Medulla oblongata (tissue), 1 donor: ENCODE results near the gene CSMD2.
A peak's percentile ranks its signal among the peaks of the same experiment; 100 is the strongest.
"Not testable (repeated sequence)": the region's sequence is repeated elsewhere in the genome, so short reads cannot be mapped to it uniquely, and the experiment has no call there.

ENCODE experiments used
- DNase-seq: peaks from one replicate; pipeline ENCODE4 v3.0.0-alpha.2; 2015; ENCODE audit errors: extremely low spot score

Gene CSMD2

GRCh38 chr1:34108711-34109110 lies 56.3 kb downstream of the CSMD2 start:
- no peak for DNase-seq

- DNase-seq, result no peak
These were observed 56.8 kb downstream of the CSMD2 start for GRCh38 chr1:34108269-34108668.

GRCh38 chr1:34101151-34101550 lies 63.9 kb downstream of the CSMD2 start:
- no peak for DNase-seq

DNA sequence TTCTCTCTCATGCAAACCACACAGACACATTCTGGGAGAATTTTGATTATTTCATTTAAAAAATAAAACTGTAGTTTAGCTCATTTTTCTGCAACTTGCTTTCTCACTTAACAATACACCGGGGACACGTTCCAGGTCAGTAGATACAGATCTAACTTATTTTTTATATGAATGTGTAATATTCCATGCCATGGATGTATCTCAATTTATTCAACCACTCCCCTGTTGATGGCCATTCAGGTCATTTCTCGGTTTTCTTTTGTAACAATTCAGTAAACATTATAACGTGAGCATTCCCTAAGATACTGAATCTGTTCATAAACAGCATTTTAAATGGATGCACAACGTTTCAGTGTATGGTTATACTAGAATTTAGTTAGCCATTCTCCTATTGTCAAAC lies 64.7 kb downstream of the CSMD2 start:
- no peak for DNase-seq

GRCh38 chr1:34092399-34092798 lies 72.6 kb downstream of the CSMD2 start:
- DNase-seq, result not testable (repeated sequence)

DNA sequence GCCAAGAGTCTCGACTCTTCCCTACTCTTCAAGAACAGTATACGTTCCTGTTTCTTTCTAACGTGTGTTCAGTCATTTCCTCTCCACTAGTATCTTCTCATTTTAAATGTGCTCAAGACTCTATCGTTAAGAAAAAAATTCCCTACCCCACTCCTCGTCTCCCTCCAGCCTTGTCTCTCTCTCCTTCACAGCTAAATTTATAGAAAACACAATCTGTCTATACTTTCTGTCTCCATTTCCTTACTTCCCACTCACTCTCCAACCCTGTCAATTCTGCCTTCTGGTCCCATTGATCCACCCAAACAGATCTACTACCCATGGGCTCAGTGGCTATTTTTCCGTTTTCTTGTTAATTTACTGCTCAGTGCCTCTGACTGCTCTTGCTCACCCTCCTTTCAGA lies 75.3 kb downstream of the CSMD2 start:
- no peak for DNase-seq

GRCh38 chr1:34087986-34088385 lies 77.0 kb downstream of the CSMD2 start:
- DNase-seq, result no peak

DNA sequence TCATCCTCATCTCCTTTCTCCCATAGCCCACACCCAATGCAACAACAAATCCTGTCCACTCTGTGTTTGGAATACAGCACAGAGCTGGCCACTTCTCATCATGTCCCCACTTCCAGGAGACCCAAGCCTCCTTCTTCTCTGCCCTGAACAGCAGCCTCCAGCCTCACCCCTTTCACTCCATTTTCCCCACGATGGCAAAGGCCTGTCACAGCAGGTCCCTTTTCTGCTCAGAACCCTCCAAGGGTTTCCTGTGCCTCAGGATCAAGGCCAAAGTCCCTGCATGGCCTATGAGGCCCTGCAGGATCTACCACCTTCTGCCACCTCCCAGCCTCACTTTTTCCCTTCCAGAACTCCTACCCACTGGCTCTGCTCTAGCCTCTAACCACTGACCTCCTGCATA lies 78.5 kb downstream of the CSMD2 start:
- no peak for DNase-seq

DNA sequence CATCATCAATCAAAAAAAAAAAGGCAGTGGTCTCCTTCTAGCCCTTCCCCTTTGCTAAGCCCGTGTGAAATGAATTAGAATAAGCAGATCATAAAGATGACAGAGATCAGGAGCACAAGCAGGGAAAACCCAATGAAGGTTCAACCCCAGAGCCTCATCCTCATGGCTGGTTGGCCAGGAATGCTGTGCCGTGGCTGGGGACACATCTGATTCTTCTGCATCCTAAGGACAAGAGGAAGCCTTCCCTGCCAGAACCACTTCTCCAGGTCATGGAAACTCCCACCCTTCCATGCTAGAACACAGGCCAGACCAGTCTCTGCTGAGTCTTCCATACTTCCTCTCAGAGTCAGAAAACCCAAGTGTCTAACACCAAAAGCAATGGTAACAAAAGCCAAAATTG lies 81.1 kb downstream of the CSMD2 start:
- DNase-seq, result no peak

DNA sequence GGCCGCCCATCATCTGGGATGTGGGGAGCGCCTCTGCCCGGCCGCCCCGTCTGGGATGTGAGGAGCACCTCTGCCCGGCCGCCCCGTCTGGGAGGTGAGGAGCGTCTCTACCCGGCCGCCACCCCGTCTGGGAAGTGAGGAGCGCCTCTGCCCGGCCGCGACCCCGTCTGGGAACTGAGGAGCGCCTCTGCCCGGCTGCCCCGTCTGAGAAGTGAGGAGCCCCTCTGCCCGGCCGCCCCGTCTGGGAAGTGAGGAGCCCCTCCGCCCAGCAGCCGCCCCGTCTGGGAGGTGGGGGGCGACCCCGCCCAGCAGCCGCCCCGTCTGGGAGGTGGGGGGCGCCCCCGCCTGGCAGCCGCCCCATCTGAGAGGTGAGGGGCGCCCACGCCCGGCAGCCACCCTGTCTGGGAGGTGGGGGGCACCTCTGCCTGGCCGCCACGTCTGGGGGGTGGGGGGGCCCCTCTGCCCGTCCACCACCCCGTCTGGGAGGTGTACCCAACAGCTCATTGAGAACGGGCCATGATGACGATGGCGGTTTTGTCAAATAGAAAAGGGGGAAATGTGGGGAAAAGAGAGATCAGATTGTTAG lies 82.9 kb downstream of the CSMD2 start:
- not testable (repeated sequence) for DNase-seq

DNA sequence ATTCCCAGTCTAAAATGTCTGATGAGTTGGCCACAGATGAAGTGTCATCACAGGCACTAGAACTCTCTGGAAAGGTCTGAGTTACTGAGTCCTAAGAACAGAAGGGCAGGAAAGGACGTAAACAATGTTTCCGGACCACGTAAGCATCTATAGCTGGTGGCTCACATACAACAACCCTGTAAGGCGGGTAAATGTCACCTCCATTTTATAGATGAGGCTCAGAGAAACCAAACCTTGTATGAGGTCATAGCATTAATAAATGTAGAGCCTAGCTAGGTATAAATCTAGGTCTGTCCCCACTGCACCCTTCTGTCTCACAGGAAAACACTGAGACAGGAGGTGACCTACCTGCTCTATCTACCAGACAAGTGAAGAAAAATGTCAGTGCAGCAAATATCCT lies 86.6 kb downstream of the CSMD2 start:
- DNase-seq, result no peak

- DNase-seq, result no peak
These were observed 89.5 kb downstream of the CSMD2 start for GRCh38 chr1:34075576-34075975.

GRCh38 chr1:34073028-34073695 lies 91.9 kb downstream of the CSMD2 start:
- DNase-seq, result no peak

- DNase-seq, result peak; percentile 67
These were observed 94.7 kb downstream of the CSMD2 start for GRCh38 chr1:34070201-34070836.

DNA sequence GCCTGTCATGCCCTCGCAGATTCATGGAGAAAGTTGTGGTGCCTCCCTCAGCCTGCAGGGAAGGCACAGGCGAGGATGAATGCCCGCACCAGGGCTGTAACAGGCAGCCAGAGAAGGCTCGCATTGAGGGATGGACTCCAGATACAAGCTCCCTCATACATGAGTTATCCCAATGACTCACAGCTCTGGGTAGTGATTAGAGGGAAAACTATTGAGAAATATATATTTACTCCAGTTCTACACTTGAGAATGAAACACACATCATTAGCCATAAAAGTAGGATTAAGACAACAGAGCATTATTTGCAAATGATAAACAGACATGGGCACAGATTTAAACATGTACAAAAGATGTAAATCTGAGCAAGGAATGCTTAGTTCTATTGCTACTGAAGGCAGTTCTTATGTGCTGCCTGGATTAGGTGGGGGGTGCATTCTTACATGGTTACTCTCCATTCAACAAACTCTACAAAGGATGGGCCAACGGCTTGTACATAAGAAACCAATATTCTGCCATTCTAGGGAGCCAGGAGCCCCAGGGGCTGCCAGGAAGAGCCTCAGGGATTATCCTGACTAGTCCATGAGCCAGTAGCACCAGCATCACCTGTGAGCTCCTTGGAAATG lies 97.9 kb downstream of the CSMD2 start:
- DNase-seq, result peak; percentile 24

DNA sequence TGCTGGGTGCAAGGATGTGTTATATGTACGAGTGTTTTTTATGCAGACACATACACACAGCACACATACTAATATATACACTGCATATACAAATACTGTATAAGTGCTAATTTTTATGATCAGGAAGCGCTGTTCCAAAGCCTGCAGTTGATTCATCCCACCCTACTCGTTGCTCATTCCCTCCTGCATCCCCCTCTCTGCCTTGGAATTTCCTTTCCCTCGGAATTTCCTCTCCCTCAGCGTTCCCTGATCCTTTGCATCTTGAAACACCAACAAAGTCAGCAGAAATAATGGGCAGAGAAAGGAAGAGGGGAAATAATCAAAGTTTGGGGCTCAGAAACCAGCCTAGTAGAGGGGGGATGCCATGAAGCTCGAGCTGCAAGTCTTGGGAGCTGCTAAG lies 98.9 kb downstream of the CSMD2 start:
- DNase-seq, result no peak

DNA sequence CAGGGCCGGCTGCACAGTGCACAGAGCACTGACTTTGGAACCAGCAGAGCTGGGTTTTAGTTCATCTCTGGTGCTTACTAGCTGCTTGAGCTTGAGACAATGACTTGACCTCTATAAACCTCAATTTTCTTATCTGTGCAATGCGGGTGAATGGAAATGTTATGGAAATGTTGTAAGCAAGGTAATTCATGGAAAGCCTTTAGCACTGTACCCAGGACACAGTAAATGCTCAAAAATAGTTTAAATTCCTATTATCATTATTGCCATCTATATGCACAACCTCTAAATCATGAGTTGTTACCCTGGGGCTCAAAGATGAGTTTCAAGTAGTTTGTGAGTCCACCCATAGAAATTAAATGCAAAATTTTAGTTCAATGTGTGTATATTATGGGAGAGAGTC lies 99.5 kb downstream of the CSMD2 start:
- no peak for DNase-seq

- DNase-seq, result peak; percentile 50
These were observed 104.1 kb downstream of the CSMD2 start for GRCh38 chr1:34060901-34061415.

- DNase-seq, result no peak
These were observed 104.8 kb downstream of the CSMD2 start for GRCh38 chr1:34060187-34060730.

GRCh38 chr1:34057347-34058130 lies 107.5 kb downstream of the CSMD2 start:
- no peak for DNase-seq

DNA sequence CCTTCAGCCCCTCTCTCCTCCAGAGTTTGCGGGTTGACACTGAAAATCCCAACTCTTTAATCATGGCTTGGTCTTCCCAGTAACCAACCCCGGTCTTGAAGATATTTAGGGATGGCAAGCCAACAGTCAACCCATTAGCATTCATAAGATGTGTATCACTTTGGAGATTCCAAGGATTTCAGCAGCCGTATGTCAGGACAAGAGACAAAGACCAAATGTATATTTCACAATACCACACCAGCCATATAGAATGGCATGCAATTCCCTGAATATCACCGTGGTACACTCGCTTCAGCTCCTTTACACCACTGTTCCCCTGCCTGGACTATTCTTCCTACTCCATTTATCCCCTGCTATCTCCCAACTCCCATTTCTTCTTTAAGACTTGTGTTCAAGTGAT lies 109.2 kb downstream of the CSMD2 start:
- DNase-seq, result no peak

DNA sequence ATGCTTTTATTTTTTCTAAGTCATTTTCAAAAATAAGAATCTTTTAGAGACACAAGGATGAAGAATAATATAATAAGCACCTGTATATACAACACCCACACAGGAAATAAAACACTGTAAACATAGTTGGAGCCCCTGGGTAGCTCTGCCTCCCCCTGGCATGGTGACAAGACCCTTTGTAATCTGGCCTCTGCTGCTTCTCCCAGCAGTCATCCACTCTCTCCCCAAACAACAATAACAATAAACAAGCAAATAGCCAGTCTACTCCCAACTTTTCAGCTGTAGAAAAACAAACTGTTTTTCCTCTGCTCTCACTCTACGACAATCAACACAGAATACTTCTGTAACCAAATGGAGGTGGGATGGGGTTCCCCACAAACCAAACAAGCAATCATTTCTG lies 110.1 kb downstream of the CSMD2 start:
- DNase-seq, result no peak
